Neural progenitor cell (in vitro differentiated cells): Measurements from ENCODE around the gene IGDCC3. TPM values are rescaled to one million over a fixed set of nuclear protein-coding genes. Genes with fewer than 3 reads are reported as not detected.

ENCODE experiments used
- DNase-seq: peaks from one replicate; pipeline ENCODE4 v3.0.0-alpha.2; 2016; ENCODE audit warnings: low spot score
- H2AFZ ChIP-seq: fragments of 200-600 bp; sonication (generic); replicated peaks from 2 replicates; pipeline ENCODE4 v1.6.1; 2016; ENCODE audit warnings: antibody characterized with exemption
- H3F3A ChIP-seq: fragments of 200-600 bp; sonication (generic); 2 replicates; pipeline ENCODE4 v1.6.1; 2016; ENCODE audit warnings: antibody characterized with exemption, low read depth
- H3K27ac ChIP-seq: fragments of 200-600 bp; sonication (generic); 2 replicates; pipeline ENCODE4 v1.5.1; 2016; ENCODE audit warnings: mild to moderate bottlenecking
- H3K27me3 ChIP-seq: fragments of 200-600 bp; sonication (generic); 2 replicates; pipeline ENCODE4 v1.6.1; 2016; ENCODE audit warnings: mild to moderate bottlenecking, moderate library complexity
- H3K36me3 ChIP-seq: fragments of 200-600 bp; sonication (generic); 2 replicates; pipeline ENCODE4 v1.5.1; 2016
- H3K4me1 ChIP-seq: fragments of 200-600 bp; sonication (generic); 2 replicates; pipeline ENCODE4 v1.6.1; 2016; ENCODE audit warnings: mixed run types
- H3K4me2 ChIP-seq: fragments of 200-600 bp; sonication (generic); 2 replicates; pipeline ENCODE4 v1.6.1; 2016
- H3K4me3 ChIP-seq: fragments of 200-600 bp; sonication (generic); 2 replicates; pipeline ENCODE4 v1.5.1; 2016
- H3K79me2 ChIP-seq: fragments of 200-600 bp; sonication (generic); 2 replicates; pipeline ENCODE4 v1.6.1; 2016; ENCODE audit warnings: low read depth
- H3K9ac ChIP-seq: fragments of 200-600 bp; sonication (generic); 2 replicates; pipeline ENCODE4 v1.6.1; 2016
- H3K9me3 ChIP-seq: fragments of 200-600 bp; sonication (generic); 2 replicates; pipeline ENCODE4 v1.5.1; 2016; ENCODE audit warnings: low read depth
- H4K20me1 ChIP-seq: fragments of 200-600 bp; sonication (generic); 2 replicates; pipeline ENCODE4 v1.6.1; 2016; ENCODE audit warnings: low read depth
- H3K27ac Mint-ChIP-seq: 3 replicates; pipeline ENCODE4 v1.8.0; 2021; ENCODE audit warnings: mixed read lengths
- H3K27me3 Mint-ChIP-seq: 2 replicates; pipeline ENCODE4 v1.8.0; 2022; ENCODE audit warnings: low read depth, mild to moderate bottlenecking, inconsistent platforms, moderate library complexity, mixed read lengths; ENCODE audit not compliant: insufficient read depth
- H3K36me3 Mint-ChIP-seq: 3 replicates; pipeline ENCODE4 v1.8.0; 2021; ENCODE audit warnings: mixed read lengths
- H3K4me1 Mint-ChIP-seq: 3 replicates; pipeline ENCODE4 v1.8.0; 2021; ENCODE audit warnings: mixed read lengths
- H3K4me3 Mint-ChIP-seq: 3 replicates; pipeline ENCODE4 v1.8.0; 2021; ENCODE audit warnings: mild to moderate bottlenecking, moderate library complexity, mixed read lengths
- H3K9me3 Mint-ChIP-seq: 3 replicates; pipeline ENCODE4 v1.8.0; 2020; ENCODE audit warnings: mixed read lengths
- CTCF ChIP-seq: fragments of 200-600 bp; sonication (generic); IDR thresholded peaks from 2 replicates; pipeline ENCODE4 v1.5.1; 2017; ENCODE audit warnings: antibody characterized with exemption, mild to moderate bottlenecking
- EZH2 ChIP-seq: fragments of 200-600 bp; sonication (generic); IDR thresholded peaks from 2 replicates; pipeline ENCODE4 v1.6.1; 2017; ENCODE audit warnings: antibody characterized with exemption, mild to moderate bottlenecking, moderate library complexity
- EZH2phosphoT487 ChIP-seq: fragments of 200-600 bp; sonication (generic); IDR thresholded peaks from 2 replicates; pipeline ENCODE4 v1.6.1; 2017; ENCODE audit warnings: antibody characterized with exemption
- total RNA-seq: library from RNA; depleted of rRNA; stranded (reverse); fragments of >200 nt; gene quantifications from 2 replicates; pipeline ENCODE4 v1.2.3, GENCODE V29; 2015; ENCODE audit warnings: low replicate concordance

The IGDCC3 gene
- total RNA-seq, 1 donor from 2014 or later, result 15.8 TPM

- TF ChIP-seq EZH2 (no peak), CTCF (no peak), EZH2phosphoT487 (no peak)
- DNase-seq, result no peak
- Histone ChIP-seq H3K4me1 (peaks cover 58% of the 10 kb centered on the region), H3K79me2 (peaks cover 34% of the 10 kb centered on the region), H3K9me3 (no peaks in the 10 kb centered on the region), H3K27me3 (no peaks in the 10 kb centered on the region), H3K27ac (no peak overlapping the region), H3K4me2 (peak overlapping the region; percentile 58), H3F3A (peaks cover 50% of the 10 kb centered on the region), H3K4me3 (no peak overlapping the region), H2AFZ (no peak overlapping the region), H4K20me1 (peaks cover 9% of the 10 kb centered on the region), H3K36me3 (no peaks in the 10 kb centered on the region), H3K9ac (no peak overlapping the region)
- H3K36me3 Mint-ChIP-seq, result peaks cover 8% of the 10 kb centered on the region
- no peaks in the 10 kb centered on the region for H3K9me3 Mint-ChIP-seq
- peak overlapping the region; percentile 49 for H3K4me3 Mint-ChIP-seq
- peaks cover 58% of the 10 kb centered on the region for H3K4me1 Mint-ChIP-seq
- H3K27ac Mint-ChIP-seq, result peak overlapping the region; percentile 46
- no peaks in the 10 kb centered on the region for H3K27me3 Mint-ChIP-seq
Observed at GRCh38 chr15:65411465-65412071, 33.8 kb upstream of the IGDCC3 start.

GRCh38 chr15:65410972-65411371 lies 33.2 kb upstream of the IGDCC3 start:
- H3F3A ChIP-seq, result peaks cover 47% of the 10 kb centered on the region
- H3K4me2 ChIP-seq, result peak overlapping the region; percentile 58
- H3K9me3 Mint-ChIP-seq, result no peaks in the 10 kb centered on the region
- peaks cover 59% of the 10 kb centered on the region for H3K4me1 ChIP-seq
- H3K27me3 ChIP-seq, result no peaks in the 10 kb centered on the region
- no peak overlapping the region for H3K9ac ChIP-seq
- H4K20me1 ChIP-seq, result peaks cover 9% of the 10 kb centered on the region
- H3K27ac Mint-ChIP-seq, result peak overlapping the region; percentile 46
- H3K27ac ChIP-seq, result peak overlapping the region; percentile 10
- peaks cover 8% of the 10 kb centered on the region for H3K36me3 Mint-ChIP-seq
- peaks cover 58% of the 10 kb centered on the region for H3K4me1 Mint-ChIP-seq
- no peak overlapping the region for H2AFZ ChIP-seq
- H3K79me2 ChIP-seq, result peaks cover 30% of the 10 kb centered on the region
- H3K27me3 Mint-ChIP-seq, result no peaks in the 10 kb centered on the region
- no peaks in the 10 kb centered on the region for H3K9me3 ChIP-seq
- no peak overlapping the region for H3K4me3 Mint-ChIP-seq
- no peak overlapping the region for H3K4me3 ChIP-seq
- H3K36me3 ChIP-seq, result no peaks in the 10 kb centered on the region
- DNase-seq, result no peak
- no peak for TF ChIP-seq EZH2
- no peak for TF ChIP-seq CTCF

- H3K27ac Mint-ChIP-seq, result peak overlapping the region; percentile 85
- H3K36me3 Mint-ChIP-seq, result peaks cover 8% of the 10 kb centered on the region
- Histone ChIP-seq H2AFZ (no peak overlapping the region), H3F3A (peaks cover 47% of the 10 kb centered on the region), H3K79me2 (peaks cover 30% of the 10 kb centered on the region), H4K20me1 (peaks cover 9% of the 10 kb centered on the region), H3K27me3 (no peaks in the 10 kb centered on the region), H3K9me3 (no peaks in the 10 kb centered on the region), H3K36me3 (no peaks in the 10 kb centered on the region), H3K9ac (no peak overlapping the region), H3K4me1 (peaks cover 61% of the 10 kb centered on the region), H3K27ac (no peak overlapping the region), H3K4me2 (peak overlapping the region; percentile 58), H3K4me3 (no peak overlapping the region)
- no peak overlapping the region for H3K4me3 Mint-ChIP-seq
- no peak for DNase-seq
- H3K9me3 Mint-ChIP-seq, result no peaks in the 10 kb centered on the region
- H3K27me3 Mint-ChIP-seq, result no peaks in the 10 kb centered on the region
- peaks cover 57% of the 10 kb centered on the region for H3K4me1 Mint-ChIP-seq
- TF ChIP-seq CTCF (no peak), EZH2phosphoT487 (no peak), EZH2 (no peak)
Observed at GRCh38 chr15:65410036-65410435, 32.2 kb upstream of the IGDCC3 start.
